Measurements from ENCODE around the gene TIMM10.

DNA sequence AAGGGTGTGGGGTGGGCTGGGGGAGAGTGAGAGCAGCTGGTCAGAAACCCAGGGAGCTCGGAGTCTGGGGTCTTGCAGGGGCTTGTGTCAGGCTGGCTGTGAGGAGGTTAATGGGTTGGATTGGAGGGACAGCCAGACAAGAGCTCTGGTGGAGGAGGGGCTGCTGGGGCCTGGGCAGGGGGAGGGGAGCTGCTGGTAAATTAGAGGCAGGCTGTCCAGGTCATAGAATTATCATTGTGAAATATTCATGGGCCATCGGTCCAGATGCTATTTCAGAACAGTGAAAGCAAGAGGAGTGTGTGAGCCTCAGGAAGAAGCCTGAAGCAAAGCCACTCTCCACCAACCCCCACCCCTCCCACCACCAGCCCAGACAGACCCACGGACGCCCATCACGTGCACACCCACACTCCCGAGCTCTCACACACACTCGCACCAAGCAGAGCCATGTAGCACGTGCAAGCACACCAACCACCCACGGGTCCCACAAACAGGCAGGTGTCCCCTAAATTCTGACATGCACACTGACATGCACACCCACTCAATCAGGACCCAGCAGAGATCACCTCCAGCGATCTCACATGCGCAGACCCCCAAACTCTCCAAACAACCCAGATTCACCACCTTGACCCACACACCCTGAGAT is 51.4 kb downstream of the TIMM10 start:
- TF ChIP-seq, protein P1, sequence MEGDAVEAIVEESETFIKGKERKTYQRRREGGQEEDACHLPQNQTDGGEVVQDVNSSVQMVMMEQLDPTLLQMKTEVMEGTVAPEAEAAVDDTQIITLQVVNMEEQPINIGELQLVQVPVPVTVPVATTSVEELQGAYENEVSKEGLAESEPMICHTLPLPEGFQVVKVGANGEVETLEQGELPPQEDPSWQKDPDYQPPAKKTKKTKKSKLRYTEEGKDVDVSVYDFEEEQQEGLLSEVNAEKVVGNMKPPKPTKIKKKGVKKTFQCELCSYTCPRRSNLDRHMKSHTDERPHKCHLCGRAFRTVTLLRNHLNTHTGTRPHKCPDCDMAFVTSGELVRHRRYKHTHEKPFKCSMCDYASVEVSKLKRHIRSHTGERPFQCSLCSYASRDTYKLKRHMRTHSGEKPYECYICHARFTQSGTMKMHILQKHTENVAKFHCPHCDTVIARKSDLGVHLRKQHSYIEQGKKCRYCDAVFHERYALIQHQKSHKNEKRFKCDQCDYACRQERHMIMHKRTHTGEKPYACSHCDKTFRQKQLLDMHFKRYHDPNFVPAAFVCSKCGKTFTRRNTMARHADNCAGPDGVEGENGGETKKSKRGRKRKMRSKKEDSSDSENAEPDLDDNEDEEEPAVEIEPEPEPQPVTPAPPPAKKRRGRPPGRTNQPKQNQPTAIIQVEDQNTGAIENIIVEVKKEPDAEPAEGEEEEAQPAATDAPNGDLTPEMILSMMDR (IDR thresholded peaks at IDR 0.05): no peak
- TF ChIP-seq POLR2A (IDR thresholded peaks at IDR 0.05) (no peak), POLR2AphosphoS5 (IDR thresholded peaks at IDR 0.05) (no peak), EP300 (IDR thresholded peaks at IDR 0.05) (no peak)
